ENCODE results near the gene PNPLA5. TPM values are rescaled to one million over a fixed set of nuclear protein-coding genes. Genes with fewer than 3 reads are reported as not detected.

The PNPLA5 gene
- total and polyA plus RNA-seq, 2 of the 8 experiments (the other 6 are each of a cell fraction or from before 2014, with no cell fraction given), result 3.9 to 6.8 TPM

- no peak for TF ChIP-seq MAX (IDR thresholded peaks at IDR 0.05)
- peak; percentile 51 for TF ChIP-seq ASH2L (IDR thresholded peaks at IDR 0.05; ENCODE audit: low read length)
- TF ChIP-seq KDM1A (IDR thresholded peaks at IDR 0.05; ENCODE audit: borderline replicate concordance, low read length), result peak; percentile 93
- peak in 1 of 2 experiments; percentile 69; a peak in 2 of 4 replicates for TF ChIP-seq HDAC2 (IDR thresholded peaks at IDR 0.05; ENCODE audit: borderline replicate concordance in 1 of 2, low read depth in 2 of 2, low read length in 2 of 2)
These were observed 30.3 kb downstream of the PNPLA5 start for GRCh38 chr22:43861529-43861928.

More at GRCh38 chr22:43861529-43861928, 30.3 kb downstream of the PNPLA5 start:
- H4K5ac ChIP-seq (ENCODE audit: insufficient read length, low read depth, low read length), result peak overlapping the region; percentile 22
- H3K4ac ChIP-seq (replicated peaks; ENCODE audit: insufficient read length, low read depth, low read length), result peak overlapping the region; percentile 57
- no peak overlapping the region for H2AFZ ChIP-seq (ENCODE audit: low read length)
- H2BK120ac ChIP-seq (replicated peaks; ENCODE audit: low read depth, low read length), result no peak overlapping the region
- peak overlapping the region in 3 of 4 experiments; percentile 34 to 66 (median 34); a peak in 4 of 7 replicates for H3K9ac ChIP-seq (replicated peaks in 1 of 4; ENCODE audit: extremely low read depth in 1 of 4, low read depth in 3 of 4, low read length in 3 of 4)
- no peak overlapping the region for H3K23ac ChIP-seq (ENCODE audit: insufficient read length)
- peak overlapping the region; percentile 11; the same call in 1 of the 2 replicates for H3K18ac ChIP-seq (ENCODE audit: extremely low read depth, low read length)
- ChIA-PET POLR2A (ENCODE audit: partially characterized antibody) (interaction anchor here (0.8 to 1.5 kb wide), 4 partner anchors 9 to 32 kb away, joined by 3 to 4 read pairs (median 3); no protein-coding TSS in a partner anchor), CTCF (ENCODE audit: partially characterized antibody) (interaction anchor here (0.9 to 2.0 kb wide), 3 partner anchors 17 to 39 kb away, joined by 3 to 9 read pairs (median 5); no protein-coding TSS in a partner anchor)
- FAIRE-seq (no peak), DNase-seq (ENCODE audit: low read depth in 1 of 2, low spot score in 2 of 2) (no peak)
- H3K4me3 ChIP-seq (ENCODE audit: extremely low read depth in 1 of 4, insufficient read depth in 2 of 4, low read depth in 3 of 4, low read length in 4 of 4), result peak overlapping the region; percentile 47 to 76 (median 61)
- peak overlapping the region; percentile 1; the same call in 1 of the 2 replicates for H2BK15ac ChIP-seq (ENCODE audit: low read length)
- H3K14ac ChIP-seq (ENCODE audit: insufficient read length), result no peak overlapping the region
- H3K79me1 ChIP-seq (ENCODE audit: low read depth, low read length), result peaks cover 13% of the 10 kb centered on the region
- no peak overlapping the region for H3K27ac ChIP-seq (ENCODE audit: low read depth, low read length)
- H3K4me2 ChIP-seq (ENCODE audit: insufficient read depth in 1 of 2, low read depth in 2 of 2, low read length in 2 of 2), result peak overlapping the region; percentile 71 to 95
- H3K4me1 ChIP-seq (replicated peaks in 1 of 4; ENCODE audit: control insufficient read depth in 3 of 4, insufficient read depth in 4 of 4, low read length in 3 of 4), result peaks cover 7 to 22% (median 11%) of the 10 kb centered on the region in 4 experiments
- H3K27me3 ChIP-seq (replicated peaks in 1 of 4; ENCODE audit: control insufficient read depth in 3 of 4, extremely low read depth in 1 of 4, insufficient read depth in 3 of 4, low read length in 3 of 4), result no peaks in the 10 kb centered on the region; a peak in 2 of 7 replicates
- peak overlapping the region; percentile 10; the same call in 1 of the 2 replicates for H2BK5ac ChIP-seq (ENCODE audit: low read depth, low read length)
- H3K36me3 ChIP-seq (ENCODE audit: control insufficient read depth in 2 of 4, insufficient read depth in 4 of 4, low read length in 3 of 4), result no peaks in the 10 kb centered on the region; a peak in 1 of 8 replicates
- H3K56ac ChIP-seq (replicated peaks; ENCODE audit: insufficient read length, low read depth, low read length), result no peak overlapping the region
- peaks cover 0 to 50% of the 10 kb centered on the region in 2 experiments; a peak in 2 of 4 replicates for H3K79me2 ChIP-seq (ENCODE audit: control insufficient read depth in 1 of 2, insufficient read depth in 2 of 2, low read length in 2 of 2)
- H3K23me2 ChIP-seq (ENCODE audit: low read depth, low read length), result peaks cover 9% of the 10 kb centered on the region; the same call in 1 of the 2 replicates
- H4K8ac ChIP-seq (ENCODE audit: extremely low read depth, insufficient read depth, low read length), result peak overlapping the region; percentile 11; the same call in 1 of the 2 replicates
- peaks cover 0 to 8% of the 10 kb centered on the region in 2 experiments; a peak in 1 of 4 replicates for H3K9me3 ChIP-seq (ENCODE audit: insufficient read depth in 2 of 2, low read depth in 1 of 2, low read length in 1 of 2)
- H4K91ac ChIP-seq (replicated peaks; ENCODE audit: insufficient read length, low read length), result peak overlapping the region; percentile 50
- H4K20me1 ChIP-seq (replicated peaks in 1 of 2; ENCODE audit: control insufficient read depth in 1 of 2, insufficient read depth in 2 of 2, low read length in 2 of 2), result peaks cover 1 to 4% of the 10 kb centered on the region in 2 experiments
- peak overlapping the region; percentile 90; the same call in 1 of the 2 replicates for H2AK5ac ChIP-seq (ENCODE audit: low read depth, low read length)
- 57% methylated on average over 8 of the region's 9 CpGs; no CpG with 5 or more reads in 1 of the 2 experiments for WGBS, 2 experiments (ENCODE audit: extremely low coverage in 1 of 2, insufficient coverage in 1 of 2, insufficient read length in 1 of 2, insufficient replicate concordance in 2 of 2, low coverage in 1 of 2, low lambda C conversion rate in 2 of 2, missing lambda C conversion rate in 1 of 2)
- H2BK20ac ChIP-seq (ENCODE audit: low read length), result no peak overlapping the region
- H2BK12ac ChIP-seq (ENCODE audit: low read depth, low read length), result peak overlapping the region; percentile 75; the same call in 1 of the 2 replicates
